CD14-positive monocyte (primary cell): ENCODE measurements around the gene CDH3. TPM values are rescaled to one million over a fixed set of nuclear protein-coding genes. Genes with fewer than 3 reads are reported as not detected.

ENCODE experiments used
- DNase-seq, 3 donors: peaks; one replicate each; pipeline ENCODE4 v3.0.0-alpha.2; 2011 to 2022
- H2AFZ ChIP-seq: 2 replicates; pipeline ENCODE4 v1.6.0; 2012; ENCODE audit warnings: mild to moderate bottlenecking, low read depth, low read length, inconsistent platforms; ENCODE audit not compliant: insufficient read depth, poor library complexity, severe bottlenecking
- H3K27ac ChIP-seq, 2 donors: 1 replicate in 1 of 2; 2 replicates in 1 of 2; pipeline ENCODE4 v1.5.1; 2012 to 2013; ENCODE audit warnings: low read length in 2 of 2, control low read depth in 1 of 2, inconsistent platforms in 1 of 2, low read depth in 1 of 2, mild to moderate bottlenecking in 1 of 2
- H3K27me3 ChIP-seq, 2 donors: one replicate each; pipeline versions ENCODE4 v1.6.0 to v1.6.1; 2011 to 2013; ENCODE audit warnings: low read length in 2 of 2; ENCODE audit not compliant: control insufficient read depth in 2 of 2, insufficient read depth in 2 of 2
- H3K36me3 ChIP-seq, 2 donors: replicated peaks in 1 of 2; 1 replicate in 1 of 2; 2 replicates in 1 of 2; pipeline versions ENCODE4 v1.5.1 to v1.6.1; 2012 to 2013; ENCODE audit warnings: low read length in 2 of 2, control low read depth in 1 of 2, inconsistent platforms in 1 of 2, mild to moderate bottlenecking in 1 of 2; ENCODE audit not compliant: insufficient read depth in 2 of 2, control insufficient read depth in 1 of 2
- H3K4me1 ChIP-seq, 2 donors: 1 replicate in 1 of 2; 2 replicates in 1 of 2; pipeline versions ENCODE4 v1.5.1 to v1.6.1; 2012 to 2013; ENCODE audit warnings: low read length in 2 of 2, control low read depth in 1 of 2, inconsistent platforms in 1 of 2, mild to moderate bottlenecking in 1 of 2, moderate library complexity in 1 of 2; ENCODE audit not compliant: insufficient read depth in 2 of 2, control insufficient read depth in 1 of 2
- H3K4me2 ChIP-seq: replicated peaks from 2 replicates; pipeline ENCODE3; 2012; ENCODE audit warnings: low read length, moderate library complexity, mild to moderate bottlenecking; ENCODE audit not compliant: poor library complexity, severe bottlenecking; ENCODE audit errors: extremely low read depth
- H3K4me3 ChIP-seq, 3 experiments: fragments of 200-600 bp in 1 of 3; sonication (generic) in 1 of 3; replicated peaks in 1 of 3; 1 replicate in 2 of 3; 2 replicates in 1 of 3; pipeline ENCODE4 v1.5.1; 2011 to 2013; ENCODE audit warnings: low read length in 3 of 3, mild to moderate bottlenecking in 3 of 3, control low read depth in 2 of 3, low read depth in 2 of 3, inconsistent platforms in 1 of 3, moderate library complexity in 1 of 3
- H3K79me2 ChIP-seq: 2 replicates; pipeline ENCODE4 v1.6.0; 2012; ENCODE audit warnings: mild to moderate bottlenecking, control low read depth, inconsistent platforms, low read length, moderate library complexity; ENCODE audit not compliant: insufficient read depth
- H3K9ac ChIP-seq: 2 replicates; pipeline ENCODE4 v1.6.0; 2017; ENCODE audit warnings: low read length, mild to moderate bottlenecking; ENCODE audit not compliant: insufficient read depth, poor library complexity, severe bottlenecking
- H3K9me3 ChIP-seq, 2 donors: replicated peaks in 1 of 2; 1 replicate in 1 of 2; 2 replicates in 1 of 2; pipeline versions ENCODE4 v1.5.1 to v1.6.1; 2012 to 2013; ENCODE audit warnings: low read length in 2 of 2, control low read depth in 1 of 2; ENCODE audit not compliant: control insufficient read depth in 1 of 2, insufficient read depth in 1 of 2
- H4K20me1 ChIP-seq: 2 replicates; pipeline ENCODE4 v1.6.0; 2012; ENCODE audit warnings: mild to moderate bottlenecking, low read length, control low read depth, moderate library complexity; ENCODE audit not compliant: insufficient read depth
- H3K27ac Mint-ChIP-seq, 7 donors: one replicate each; pipeline ENCODE4 v1.8.0; 2020; ENCODE audit warnings: mild to moderate bottlenecking in 7 of 7, mixed read lengths in 7 of 7, moderate library complexity in 6 of 7, inconsistent platforms in 2 of 7
- H3K27me3 Mint-ChIP-seq, 3 donors: one replicate each; pipeline ENCODE4 v1.8.0; 2021 to 2022; ENCODE audit warnings: low read depth in 3 of 3, mild to moderate bottlenecking in 3 of 3, mixed read lengths in 3 of 3, moderate library complexity in 3 of 3, inconsistent platforms in 1 of 3
- H3K36me3 Mint-ChIP-seq, 2 donors: one replicate each; pipeline ENCODE4 v1.8.0; 2020; ENCODE audit warnings: mixed read lengths in 2 of 2, inconsistent platforms in 1 of 2, mild to moderate bottlenecking in 1 of 2
- H3K4me1 Mint-ChIP-seq: one replicate; pipeline ENCODE4 v1.8.0; 2020; ENCODE audit warnings: mild to moderate bottlenecking, mixed read lengths
- H3K4me3 Mint-ChIP-seq, 2 donors: one replicate each; pipeline ENCODE4 v1.8.0; 2020; ENCODE audit warnings: mild to moderate bottlenecking in 2 of 2, mixed read lengths in 2 of 2, moderate library complexity in 1 of 2
- H3K9me3 Mint-ChIP-seq, 7 donors: one replicate each; pipeline ENCODE4 v1.8.0; 2020 to 2022; ENCODE audit warnings: mixed read lengths in 7 of 7, mild to moderate bottlenecking in 6 of 7, moderate library complexity in 6 of 7, inconsistent platforms in 2 of 7
- WGBS: methylation state at CpG from one replicate; pipeline ENCODE4 v1.1.5; 2013; ENCODE audit warnings: missing lambda C conversion rate; ENCODE audit not compliant: insufficient coverage; 5-methylcytosine and 5-hydroxymethylcytosine counted together
- intact Hi-C, 2 donors: fragments of 100-400 bp; cut with micrococcal nuclease; formaldehyde crosslinking; loops; one replicate each; pipeline versions ENCODE4 v1.15.0 to v1.15.1; 2023
- polyA plus RNA-seq, 3 donors: library from polyadenylated mRNA; depleted of rRNA in 1 of 3; unstranded in 2 of 3; stranded (reverse) in 1 of 3; fragments of 300-500 nt in 2 of 3; fragments of >200 nt in 1 of 3; fragmentation: Illumina TruSeq in 2 of 3; gene quantifications; 1 replicate in 2 of 3; 2 replicates in 1 of 3; pipeline ENCODE4 v1.2.3, GENCODE V29; 2012 to 2021
- TF ChIP-seq, protein P1 (sequence below): fragments of 200-600 bp; IDR thresholded peaks from one replicate; pipeline ENCODE4 v1.8.0; 2022; ENCODE audit warnings: antibody characterized with exemption, mild to moderate bottlenecking

Gene CDH3
- polyA plus RNA-seq, 3 donors, result not detected

DNA sequence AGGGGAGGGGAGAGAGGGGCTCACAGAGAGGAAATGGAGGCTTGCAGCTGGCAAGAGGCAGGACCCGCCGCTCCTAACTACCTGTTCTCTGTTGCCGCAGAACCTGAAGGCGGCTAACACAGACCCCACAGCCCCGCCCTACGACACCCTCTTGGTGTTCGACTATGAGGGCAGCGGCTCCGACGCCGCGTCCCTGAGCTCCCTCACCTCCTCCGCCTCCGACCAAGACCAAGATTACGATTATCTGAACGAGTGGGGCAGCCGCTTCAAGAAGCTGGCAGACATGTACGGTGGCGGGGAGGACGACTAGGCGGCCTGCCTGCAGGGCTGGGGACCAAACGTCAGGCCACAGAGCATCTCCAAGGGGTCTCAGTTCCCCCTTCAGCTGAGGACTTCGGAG lies 53.0 kb downstream of the CDH3 start:
- H3K4me1 Mint-ChIP-seq, result peaks cover 19% of the 10 kb centered on the region
- WGBS, result 83% methylated on average over 20 of the region's 23 CpGs
- no peaks in the 10 kb centered on the region for H3K36me3 Mint-ChIP-seq
- H3K4me1 ChIP-seq, result peaks cover 25 to 29% of the 10 kb centered on the region in 2 donors
- intact Hi-C loops, result no loop called here
- H2AFZ ChIP-seq, result no peak overlapping the region
- TF ChIP-seq, protein P1, sequence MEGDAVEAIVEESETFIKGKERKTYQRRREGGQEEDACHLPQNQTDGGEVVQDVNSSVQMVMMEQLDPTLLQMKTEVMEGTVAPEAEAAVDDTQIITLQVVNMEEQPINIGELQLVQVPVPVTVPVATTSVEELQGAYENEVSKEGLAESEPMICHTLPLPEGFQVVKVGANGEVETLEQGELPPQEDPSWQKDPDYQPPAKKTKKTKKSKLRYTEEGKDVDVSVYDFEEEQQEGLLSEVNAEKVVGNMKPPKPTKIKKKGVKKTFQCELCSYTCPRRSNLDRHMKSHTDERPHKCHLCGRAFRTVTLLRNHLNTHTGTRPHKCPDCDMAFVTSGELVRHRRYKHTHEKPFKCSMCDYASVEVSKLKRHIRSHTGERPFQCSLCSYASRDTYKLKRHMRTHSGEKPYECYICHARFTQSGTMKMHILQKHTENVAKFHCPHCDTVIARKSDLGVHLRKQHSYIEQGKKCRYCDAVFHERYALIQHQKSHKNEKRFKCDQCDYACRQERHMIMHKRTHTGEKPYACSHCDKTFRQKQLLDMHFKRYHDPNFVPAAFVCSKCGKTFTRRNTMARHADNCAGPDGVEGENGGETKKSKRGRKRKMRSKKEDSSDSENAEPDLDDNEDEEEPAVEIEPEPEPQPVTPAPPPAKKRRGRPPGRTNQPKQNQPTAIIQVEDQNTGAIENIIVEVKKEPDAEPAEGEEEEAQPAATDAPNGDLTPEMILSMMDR, result no peak
- no peak overlapping the region for H3K9ac ChIP-seq
- no peaks in the 10 kb centered on the region for H3K36me3 ChIP-seq
- no peak overlapping the region for H3K4me2 ChIP-seq
- H3K79me2 ChIP-seq, result no peaks in the 10 kb centered on the region
- no peak for DNase-seq
- no peaks in the 10 kb centered on the region for H4K20me1 ChIP-seq
- no peaks in the 10 kb centered on the region for H3K9me3 ChIP-seq
- H3K27me3 ChIP-seq, result no peaks in the 10 kb centered on the region
- H3K4me3 ChIP-seq, result no peak overlapping the region
- no peak overlapping the region for H3K27ac ChIP-seq
- peaks cover 0 to 2% (median 0%) of the 10 kb centered on the region in 7 donors for H3K9me3 Mint-ChIP-seq
- no peak overlapping the region for H3K4me3 Mint-ChIP-seq
- peaks cover 2 to 16% (median 8%) of the 10 kb centered on the region in 3 donors for H3K27me3 Mint-ChIP-seq
- H3K27ac Mint-ChIP-seq, result no peak overlapping the region

DNA sequence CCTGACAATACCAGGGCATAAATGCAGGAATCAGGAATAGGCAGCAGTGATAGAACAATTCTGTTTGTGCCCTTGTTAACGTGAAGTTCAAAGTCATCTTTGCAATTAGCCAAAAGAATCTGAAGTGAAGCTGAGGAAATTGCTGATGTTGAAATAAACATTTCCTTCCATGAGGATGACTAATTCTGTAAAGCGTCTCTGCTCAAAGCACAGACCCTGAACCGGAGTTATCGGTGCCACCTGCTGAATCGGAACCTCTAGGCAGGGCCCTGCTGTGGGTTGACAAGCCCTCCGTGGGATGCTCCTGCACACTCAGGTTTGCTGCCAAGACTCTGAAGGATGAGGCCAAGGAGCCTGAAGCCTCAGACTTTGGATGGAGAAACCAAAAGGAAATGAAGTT lies 55.0 kb downstream of the CDH3 start:
- Histone ChIP-seq H3K36me3 (no peaks in the 10 kb centered on the region), H3K4me2 (peak overlapping the region; percentile 67), H3K4me1 (peaks cover 30 to 36% of the 10 kb centered on the region in 2 donors), H4K20me1 (no peaks in the 10 kb centered on the region), H3K27ac (peak overlapping the region; percentile 3 to 17), H3K27me3 (no peaks in the 10 kb centered on the region), H3K9ac (peak overlapping the region; percentile 19), H3K4me3 (peak overlapping the region in 1 of 3 experiments; percentile 57), H2AFZ (peak overlapping the region; percentile 60), H3K9me3 (no peaks in the 10 kb centered on the region), H3K79me2 (no peaks in the 10 kb centered on the region)
- intact Hi-C loops, result loop anchor here (10.0 kb wide), 2 partner anchors 105 to 425 kb away; no protein-coding TSS in a partner anchor
- 6% methylated on average over 5 of the region's 6 CpGs for WGBS
- Mint-ChIP-seq H3K36me3 (no peaks in the 10 kb centered on the region), H3K4me3 (peak overlapping the region; percentile 57 to 75), H3K27ac (peak overlapping the region in 3 of 7 donors; percentile 26 to 76 (median 38)), H3K4me1 (peaks cover 24% of the 10 kb centered on the region), H3K27me3 (peaks cover 4 to 15% (median 5%) of the 10 kb centered on the region in 3 donors), H3K9me3 (peaks cover 0 to 2% (median 0%) of the 10 kb centered on the region in 7 donors)
- TF ChIP-seq, protein P1, result no peak
- DNase-seq, result peak; percentile 23 to 73 (median 55)
